Stimulated activated CD4-positive, alpha-beta T cell treated with anti-CD3 and anti-CD28 coated beads, Interleukin-4, amount 100 ng/mL, for 1 hour (primary cell): ENCODE data around the gene ALX1.
"Not testable (repeated sequence)": the region's sequence is repeated elsewhere in the genome, so short reads cannot be mapped to it uniquely, and the experiment has no call there.

Experiments used
- DNase-seq: peaks from one replicate; pipeline ENCODE4 v3.0.0-alpha.2; 2020

ALX1 gene

DNA sequence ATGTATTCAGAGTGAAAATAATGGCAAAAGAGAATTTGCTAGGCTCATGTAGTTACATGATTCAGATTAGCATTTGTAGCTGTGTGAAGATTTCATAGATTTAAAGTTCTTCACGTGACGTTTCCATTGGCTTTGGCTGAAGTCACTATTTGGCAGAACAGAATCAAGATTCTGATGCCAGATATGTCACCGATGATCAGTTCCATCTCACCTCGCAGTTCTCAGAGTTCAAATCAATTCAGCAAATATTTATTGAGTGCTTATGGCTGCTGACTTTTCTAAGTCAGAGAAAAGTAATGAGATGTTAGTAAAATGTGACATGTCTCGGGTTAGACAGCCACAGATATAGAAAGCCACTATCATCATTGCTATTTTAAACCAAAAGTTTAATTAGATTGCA, 28.4 kb downstream of the ALX1 start:
- DNase-seq: no peak

DNA sequence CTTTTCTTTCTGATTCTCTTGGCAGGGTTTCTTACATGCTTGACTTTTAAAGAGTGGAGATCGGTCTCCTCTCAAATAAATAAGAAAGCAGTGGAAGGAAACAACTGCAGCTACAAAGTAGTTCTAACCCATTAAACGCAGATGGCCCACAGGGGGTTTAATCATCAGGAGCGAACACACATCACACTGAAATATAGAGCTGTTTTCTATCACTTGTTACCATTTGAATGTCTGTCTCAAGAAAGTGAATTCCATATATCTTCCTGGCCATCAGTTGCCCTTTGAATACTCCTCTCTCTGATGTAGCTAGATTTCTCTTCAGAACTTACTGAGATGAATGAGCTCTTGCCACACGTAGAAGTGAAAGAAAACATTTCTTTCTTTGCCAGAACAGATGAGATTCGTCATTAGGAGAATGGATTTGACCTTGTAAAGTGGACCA, 29.1 kb downstream of the ALX1 start:
- DNase-seq: no peak

DNA sequence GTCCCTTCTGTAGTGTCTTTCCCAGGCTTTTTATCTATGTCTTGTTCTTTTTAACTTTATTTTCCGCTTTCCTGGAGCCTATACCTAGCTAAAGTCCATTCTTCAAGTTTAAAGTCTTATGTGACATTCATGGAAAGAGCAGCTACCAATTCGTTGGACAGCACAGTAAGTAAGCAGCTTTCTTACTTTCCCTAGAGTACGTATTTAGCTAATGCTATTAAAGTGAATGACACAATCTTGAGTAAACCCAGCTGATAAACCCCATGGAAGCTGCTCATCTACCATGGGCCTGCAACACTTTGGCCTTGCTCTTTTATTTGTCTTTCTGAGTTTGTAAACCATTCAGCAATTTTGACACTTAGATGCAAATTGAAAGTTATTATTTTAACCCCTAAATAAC, 30.0 kb downstream of the ALX1 start:
- no peak for DNase-seq

DNA sequence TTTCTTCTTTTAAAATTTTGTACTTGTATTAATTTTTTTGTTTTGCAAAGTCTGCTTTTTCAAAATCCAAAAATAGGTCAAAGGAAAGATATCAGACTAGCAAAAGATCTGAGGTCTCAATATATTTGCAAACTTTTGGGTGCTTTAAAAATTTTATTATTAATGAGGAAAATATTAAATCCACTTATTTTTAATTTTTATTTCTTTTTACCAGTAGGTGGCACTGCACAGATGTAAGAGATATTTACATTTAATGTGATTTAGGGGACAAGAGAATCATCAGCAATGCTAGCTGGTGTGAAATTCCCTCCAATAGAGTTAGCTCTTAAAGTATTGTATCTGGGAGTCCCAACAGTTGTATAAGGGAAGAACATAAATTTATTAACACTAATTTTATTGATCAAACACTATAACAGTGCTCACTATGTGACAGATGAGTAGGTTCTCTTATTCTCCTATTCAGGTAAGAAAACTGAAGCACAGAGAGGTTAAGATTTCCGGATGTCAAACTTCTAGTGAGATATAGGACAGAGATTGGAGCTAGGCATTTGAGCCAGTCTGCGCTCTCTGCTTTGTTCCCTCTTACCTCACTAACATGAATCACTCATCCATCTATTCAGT, 30.5 kb downstream of the ALX1 start:
- DNase-seq: no peak

DNA sequence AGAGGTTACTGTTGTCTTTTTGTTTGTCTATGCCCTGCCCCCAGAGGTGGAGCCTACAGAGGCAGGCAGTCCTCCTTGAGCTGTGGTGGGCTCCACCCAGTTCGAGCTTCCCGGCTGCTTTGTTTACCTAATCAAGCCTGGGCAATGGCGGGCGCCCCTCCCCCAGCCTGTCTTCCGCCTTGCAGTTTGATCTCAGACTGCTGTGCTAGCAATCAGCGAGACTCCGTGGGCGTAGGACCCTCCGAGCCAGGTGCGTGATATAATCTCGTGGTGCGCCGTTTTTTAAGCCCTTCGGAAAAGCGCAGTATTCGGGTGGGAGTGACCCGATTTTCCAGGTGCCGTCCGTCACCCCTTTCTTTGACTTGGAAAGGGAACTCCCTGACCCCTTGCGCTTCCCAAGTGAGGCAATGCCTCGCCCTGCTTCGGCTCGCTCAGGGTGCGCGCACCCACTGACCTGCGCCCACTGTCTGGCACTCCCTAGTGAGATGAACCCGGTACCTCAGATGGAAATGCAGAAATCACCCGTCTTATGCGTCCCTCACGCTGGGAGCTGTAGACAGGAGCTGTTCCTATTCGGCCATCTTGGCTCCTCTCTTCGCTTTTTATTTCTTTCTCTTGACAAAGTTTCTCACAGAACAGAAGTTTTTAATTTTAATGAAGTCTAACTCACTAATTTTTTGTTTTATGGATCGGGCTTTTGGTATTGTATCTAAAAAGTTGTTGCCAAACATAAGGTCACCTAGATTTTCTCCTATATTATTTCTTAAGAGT, 38.0 kb downstream of the ALX1 start:
- not testable (repeated sequence) for DNase-seq

DNA sequence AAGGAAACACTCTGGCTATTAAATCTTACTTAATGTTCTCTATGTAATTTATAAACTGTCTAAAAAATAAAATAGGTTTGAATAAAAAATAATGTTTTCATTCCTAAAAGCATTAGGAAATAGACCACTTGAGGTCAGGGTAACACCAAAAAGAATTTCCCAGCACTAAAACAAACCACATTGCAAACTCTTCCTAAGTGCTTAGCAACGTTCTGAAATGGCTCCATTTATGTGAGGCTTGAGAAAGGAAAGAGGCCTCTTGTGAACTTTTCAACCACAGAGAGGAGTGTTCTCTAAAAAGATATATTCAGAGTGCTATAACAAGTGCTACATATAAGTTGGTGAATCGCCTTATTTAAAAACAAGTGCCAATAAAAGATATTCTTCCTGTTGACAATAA, 42.7 kb downstream of the ALX1 start:
- no peak for DNase-seq

DNA sequence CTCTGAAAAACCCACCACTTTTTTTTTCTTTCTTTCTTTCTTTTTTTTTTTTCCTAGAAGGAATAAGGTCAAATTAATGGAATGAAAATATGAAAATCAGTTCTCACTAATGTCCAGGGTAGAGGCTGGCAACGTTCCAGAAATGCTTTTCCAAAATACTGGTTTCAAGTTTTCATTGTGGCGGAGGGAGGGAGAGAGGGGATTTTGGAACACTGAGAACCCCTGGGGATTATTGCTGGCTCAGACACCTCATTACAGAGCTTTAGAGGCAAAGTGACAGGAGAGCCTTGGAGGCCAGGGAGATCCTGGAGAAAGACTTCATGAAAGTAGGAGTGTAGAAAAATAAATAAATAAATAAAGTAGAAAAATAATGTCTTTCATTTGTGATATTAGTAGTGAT, 45.4 kb downstream of the ALX1 start:
- DNase-seq: no peak

DNA sequence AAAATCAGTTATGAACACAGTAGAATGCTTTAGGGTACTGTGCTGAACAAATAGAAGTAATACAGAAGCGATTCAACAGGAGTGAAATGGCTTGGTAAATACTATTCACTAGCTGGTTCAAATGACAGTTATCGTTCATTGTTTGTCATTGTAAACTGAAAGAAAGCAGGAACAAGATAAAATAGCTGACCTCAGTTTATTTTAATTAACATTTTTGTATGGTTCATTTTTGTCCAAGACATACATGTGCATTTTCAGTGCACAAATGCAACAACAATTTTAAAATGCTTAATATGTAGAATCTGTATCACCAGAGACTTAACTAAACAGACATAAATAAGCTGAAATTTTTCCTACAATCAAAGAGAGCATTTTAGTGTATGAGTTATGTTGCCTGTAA, 49.9 kb downstream of the ALX1 start:
- DNase-seq: no peak

DNA sequence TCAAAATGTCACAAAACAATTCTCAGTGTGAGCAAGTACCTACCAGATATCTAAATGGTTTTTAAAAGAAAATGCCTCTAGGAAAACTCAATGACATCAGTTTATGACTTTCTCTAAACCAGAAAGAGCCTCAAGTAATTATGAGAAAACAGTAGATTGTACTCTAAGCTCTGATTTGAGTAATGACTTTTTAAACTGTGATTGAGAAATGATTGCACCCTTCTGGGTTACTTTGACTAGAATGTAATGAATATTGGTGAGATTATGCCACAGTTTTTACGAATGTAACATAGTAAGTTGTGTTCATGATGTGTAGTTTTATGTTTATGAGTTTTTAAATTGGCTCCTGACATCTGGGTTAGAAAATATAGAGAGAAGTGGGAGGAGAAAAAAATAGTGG, 68.8 kb downstream of the ALX1 start:
- no peak for DNase-seq

DNA sequence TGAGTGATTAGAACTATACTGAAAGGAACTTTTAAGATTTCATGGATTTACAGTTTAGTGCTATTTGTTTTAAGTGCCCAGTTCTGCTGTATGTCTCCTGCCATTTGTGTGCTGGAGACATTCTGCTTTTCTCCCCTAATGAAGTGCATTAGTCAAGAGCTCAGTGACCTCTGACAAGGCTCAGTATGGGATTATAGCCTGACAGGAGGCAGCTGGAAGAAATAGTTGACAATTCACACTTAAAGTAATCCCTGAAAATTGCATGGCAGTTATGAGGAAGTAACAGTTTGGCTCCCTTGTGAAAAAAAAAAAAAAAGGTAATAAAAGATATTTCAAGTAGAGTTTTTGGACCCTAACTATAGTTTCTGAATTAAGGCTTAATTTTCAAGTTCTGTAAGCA, 70.3 kb downstream of the ALX1 start:
- no peak for DNase-seq
